ENCODE data around the gene TSHB. TPM values are rescaled to one million over a fixed set of nuclear protein-coding genes. Genes with fewer than 3 reads are reported as not detected.
"Not testable (repeated sequence)": the region's sequence is repeated elsewhere in the genome, so short reads cannot be mapped to it uniquely, and the experiment has no call there.

Gene TSHB
- polyA plus RNA-seq (2013, experiment 1 of 2): not detected
- not detected for polyA plus RNA-seq (2013, experiment 2 of 2)

DNA sequence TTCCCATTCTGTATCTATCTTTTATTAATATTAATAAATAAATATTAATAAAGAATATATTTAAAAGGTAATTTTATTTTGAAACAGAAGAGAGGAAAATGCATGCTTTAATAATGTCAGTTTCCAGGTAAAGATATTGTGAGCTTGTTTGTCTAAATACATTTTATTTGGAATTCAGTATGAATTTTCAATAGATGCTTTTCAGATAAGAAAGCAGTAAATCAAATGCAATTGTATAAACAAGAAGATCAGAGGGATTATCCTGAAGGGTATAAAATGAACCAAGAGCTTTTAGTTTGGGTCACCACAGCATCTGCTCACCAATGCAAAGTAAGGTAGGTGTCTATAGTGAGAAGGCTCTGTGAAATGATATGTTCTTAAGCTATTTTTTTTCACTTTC lies at the start of gene TSHB:
Gene TSHB (plus strand): TSS at position 301 of the 400 bp plus-strand sequence. CDS start 3,537 bp downstream, outside the sequence.
- H3K9ac ChIP-seq (ENCODE audit: low read depth, low read length): no peak within 1 kb of the TSS
- H3K9me3 ChIP-seq (ENCODE audit: insufficient read depth, low read depth, low read length): no peaks in the 10 kb centered on the region
- no peaks in the 10 kb centered on the region for H3K36me3 ChIP-seq (ENCODE audit: insufficient read depth, low read length)
- no peaks in the 10 kb centered on the region for H3K4me1 ChIP-seq (ENCODE audit: insufficient read depth, low read length)
- no peaks in the 10 kb centered on the region for H3K27me3 ChIP-seq (ENCODE audit: insufficient read depth, low read length)
- H3K4me3 ChIP-seq (ENCODE audit: low read length): no peak within 1 kb of the TSS
- no peak within 1 kb of the TSS for H3K27ac ChIP-seq (ENCODE audit: low read depth, low read length)

DNA sequence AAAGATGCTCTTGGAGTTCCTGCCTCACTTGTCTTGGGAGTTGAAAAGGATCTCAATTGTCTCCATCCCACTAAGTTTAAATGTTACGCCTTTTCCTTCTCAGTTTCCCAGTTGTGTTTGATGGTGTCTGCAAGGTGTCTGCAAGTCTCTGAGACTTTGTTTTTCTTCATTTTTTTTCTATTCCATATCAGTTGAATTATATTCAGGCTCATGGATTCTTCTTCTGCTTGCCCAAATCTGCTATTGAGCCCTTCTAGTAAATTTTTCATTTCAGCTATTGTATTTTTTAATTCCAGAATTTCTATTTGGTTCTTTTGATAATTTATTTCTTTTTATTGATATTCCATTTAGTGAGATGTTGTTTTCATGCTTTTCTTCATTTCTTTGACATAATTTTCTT lies 47.4 kb upstream of the TSHB start:
- no peaks in the 10 kb centered on the region for H3K27me3 ChIP-seq (ENCODE audit: insufficient read depth, low read length)
- no peaks in the 10 kb centered on the region for H3K9me3 ChIP-seq (ENCODE audit: insufficient read depth, low read depth, low read length)
- no peak overlapping the region for H3K27ac ChIP-seq (ENCODE audit: low read depth, low read length)
- no peaks in the 10 kb centered on the region for H3K4me1 ChIP-seq (ENCODE audit: insufficient read depth, low read length)
- no peak overlapping the region for H3K9ac ChIP-seq (ENCODE audit: low read depth, low read length)
- no peaks in the 10 kb centered on the region for H3K36me3 ChIP-seq (ENCODE audit: insufficient read depth, low read length)
- H3K4me3 ChIP-seq (ENCODE audit: low read length): no peak overlapping the region
- no CpG with 5 or more reads among the region's 1 CpG for WGBS

DNA sequence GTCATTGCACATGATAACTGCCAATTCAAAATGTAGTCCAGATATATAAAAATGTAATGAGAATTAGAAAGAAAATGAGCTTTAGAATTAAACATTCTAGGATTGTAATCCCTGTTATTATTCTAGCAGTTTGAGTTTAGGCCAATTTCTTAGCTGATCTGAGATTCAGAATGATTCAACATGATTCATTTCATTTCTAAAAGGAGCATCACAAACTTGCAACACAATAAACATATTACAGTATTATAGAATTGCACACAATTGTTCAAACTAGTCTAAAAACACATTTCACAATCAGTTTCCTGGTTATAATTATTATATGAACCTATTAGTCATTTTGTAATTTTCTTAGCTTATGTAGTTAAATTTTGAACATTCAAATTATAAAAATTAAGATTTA lies 43.3 kb upstream of the TSHB start:
- Histone ChIP-seq H3K27ac (ENCODE audit: low read depth, low read length) (no peak overlapping the region), H3K9ac (ENCODE audit: low read depth, low read length) (no peak overlapping the region), H3K4me3 (ENCODE audit: low read length) (no peak overlapping the region), H3K27me3 (ENCODE audit: insufficient read depth, low read length) (no peaks in the 10 kb centered on the region), H3K4me1 (ENCODE audit: insufficient read depth, low read length) (no peaks in the 10 kb centered on the region), H3K36me3 (ENCODE audit: insufficient read depth, low read length) (no peaks in the 10 kb centered on the region), H3K9me3 (ENCODE audit: insufficient read depth, low read depth, low read length) (peaks cover 12% of the 10 kb centered on the region; the same call in 1 of the 2 replicates)

- H3K9me3 ChIP-seq (ENCODE audit: insufficient read depth, low read depth, low read length): peaks cover 12% of the 10 kb centered on the region; the same call in 1 of the 2 replicates
- WGBS: no CpG with 5 or more reads among the region's 1 CpG
- H3K36me3 ChIP-seq (ENCODE audit: insufficient read depth, low read length): no peaks in the 10 kb centered on the region
- no peaks in the 10 kb centered on the region for H3K27me3 ChIP-seq (ENCODE audit: insufficient read depth, low read length)
- H3K27ac ChIP-seq (ENCODE audit: low read depth, low read length): no peak overlapping the region
- H3K4me1 ChIP-seq (ENCODE audit: insufficient read depth, low read length): no peaks in the 10 kb centered on the region
- H3K9ac ChIP-seq (ENCODE audit: low read depth, low read length): no peak overlapping the region
- no peak overlapping the region for H3K4me3 ChIP-seq (ENCODE audit: low read length)
Measured at GRCh38 chr1:114988095-114988494, 41.5 kb upstream of the TSHB start.

GRCh38 chr1:114997510-114998289 lies 31.9 kb upstream of the TSHB start:
- Histone ChIP-seq H3K9me3 (ENCODE audit: insufficient read depth, low read depth, low read length) (no peaks in the 10 kb centered on the region), H3K9ac (ENCODE audit: low read depth, low read length) (no peak overlapping the region), H3K27me3 (ENCODE audit: insufficient read depth, low read length) (no peaks in the 10 kb centered on the region), H3K4me1 (ENCODE audit: insufficient read depth, low read length) (no peaks in the 10 kb centered on the region), H3K4me3 (ENCODE audit: low read length) (no peak overlapping the region), H3K36me3 (ENCODE audit: insufficient read depth, low read length) (no peaks in the 10 kb centered on the region), H3K27ac (ENCODE audit: low read depth, low read length) (no peak overlapping the region)

DNA sequence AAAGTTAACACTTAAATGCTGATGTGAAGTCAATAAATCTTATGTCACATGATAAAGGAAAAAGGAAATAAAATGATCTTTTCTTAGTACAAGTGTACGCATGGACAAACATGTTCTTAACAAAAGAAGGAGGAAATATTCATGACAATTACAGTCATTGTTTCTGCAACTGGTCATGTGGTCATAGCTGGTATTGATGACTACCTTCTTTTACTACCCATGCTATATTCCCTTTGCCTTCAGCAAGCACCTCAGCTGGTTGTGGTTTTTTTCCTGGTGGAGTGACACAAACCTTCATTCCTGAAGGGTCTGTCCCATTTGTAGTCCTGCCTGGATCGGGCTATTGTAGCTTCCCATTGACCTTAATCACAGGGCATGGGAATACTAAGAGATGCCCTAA lies 23.4 kb upstream of the TSHB start:
- Histone ChIP-seq H3K9me3 (ENCODE audit: insufficient read depth, low read depth, low read length) (no peaks in the 10 kb centered on the region), H3K4me1 (ENCODE audit: insufficient read depth, low read length) (no peaks in the 10 kb centered on the region), H3K27me3 (ENCODE audit: insufficient read depth, low read length) (no peaks in the 10 kb centered on the region), H3K36me3 (ENCODE audit: insufficient read depth, low read length) (no peaks in the 10 kb centered on the region), H3K27ac (ENCODE audit: low read depth, low read length) (no peak overlapping the region), H3K9ac (ENCODE audit: low read depth, low read length) (no peak overlapping the region), H3K4me3 (ENCODE audit: low read length) (no peak overlapping the region)
- 93% methylated on average over 2 of the region's 2 CpGs for WGBS

DNA sequence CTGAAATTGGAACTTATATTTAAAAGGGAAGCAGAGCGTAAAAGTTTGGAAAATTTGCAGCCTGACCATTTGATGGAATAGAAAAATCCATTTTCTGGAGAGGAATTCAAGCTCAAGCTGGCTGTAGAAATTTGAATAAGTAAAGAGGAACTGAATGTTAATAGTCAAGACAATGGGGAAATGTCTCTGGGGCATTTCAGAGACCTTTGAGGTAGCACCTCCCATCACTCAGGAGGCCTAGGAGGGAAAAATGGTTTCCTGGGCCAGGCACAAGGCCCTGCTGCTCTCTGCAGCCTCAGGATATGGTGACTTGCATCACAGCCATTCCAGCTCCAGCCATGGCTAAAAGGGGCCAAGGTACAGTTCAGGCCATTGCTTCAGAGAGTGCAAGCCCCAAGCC lies 17.6 kb upstream of the TSHB start:
- Histone ChIP-seq H3K27me3 (ENCODE audit: insufficient read depth, low read length) (no peaks in the 10 kb centered on the region), H3K4me3 (ENCODE audit: low read length) (no peak overlapping the region), H3K27ac (ENCODE audit: low read depth, low read length) (no peak overlapping the region), H3K4me1 (ENCODE audit: insufficient read depth, low read length) (no peaks in the 10 kb centered on the region), H3K9me3 (ENCODE audit: insufficient read depth, low read depth, low read length) (no peaks in the 10 kb centered on the region), H3K36me3 (ENCODE audit: insufficient read depth, low read length) (no peaks in the 10 kb centered on the region), H3K9ac (ENCODE audit: low read depth, low read length) (no peak overlapping the region)
- WGBS: over 99% methylated on average over 1 of the region's 1 CpG

- H3K4me1 ChIP-seq (ENCODE audit: insufficient read depth, low read length): no peaks in the 10 kb centered on the region
Measured at GRCh38 chr1:115012434-115012833, 17.2 kb upstream of the TSHB start.

DNA sequence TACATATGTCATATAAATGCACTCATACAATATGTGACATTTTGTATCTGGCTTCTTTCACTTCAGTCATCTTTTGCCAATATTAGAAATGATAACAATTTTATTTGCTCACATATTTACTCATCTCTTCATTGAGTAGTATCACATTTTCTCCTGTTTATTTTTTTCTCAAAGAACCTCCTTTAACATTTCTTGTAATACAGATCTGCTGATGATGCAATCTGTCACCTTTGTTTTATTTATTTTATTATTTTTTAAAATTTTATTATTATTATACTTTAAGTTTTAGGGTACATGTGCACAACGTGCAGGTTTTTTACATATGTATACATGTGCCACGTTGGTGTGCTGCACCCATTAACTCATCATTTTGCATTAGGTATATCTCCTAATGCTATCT lies 15.8 kb upstream of the TSHB start:
- no peak overlapping the region for H3K27ac ChIP-seq (ENCODE audit: low read depth, low read length)

More at GRCh38 chr1:115012434-115012833, 17.2 kb upstream of the TSHB start:
- no peak overlapping the region for H3K4me3 ChIP-seq (ENCODE audit: low read length)
- 100% methylated on average over 1 of the region's 1 CpG for WGBS
- H3K27ac ChIP-seq (ENCODE audit: low read depth, low read length): no peak overlapping the region
- no peak overlapping the region for H3K9ac ChIP-seq (ENCODE audit: low read depth, low read length)
- H3K9me3 ChIP-seq (ENCODE audit: insufficient read depth, low read depth, low read length): no peaks in the 10 kb centered on the region
- no peaks in the 10 kb centered on the region for H3K27me3 ChIP-seq (ENCODE audit: insufficient read depth, low read length)
- H3K36me3 ChIP-seq (ENCODE audit: insufficient read depth, low read length): no peaks in the 10 kb centered on the region

GRCh38 chr1:115019549-115019948 lies 10.1 kb upstream of the TSHB start:
- H3K27ac ChIP-seq (ENCODE audit: low read depth, low read length); H3K4me1 ChIP-seq (ENCODE audit: insufficient read depth, low read length); H3K9me3 ChIP-seq (ENCODE audit: insufficient read depth, low read depth, low read length); H3K9ac ChIP-seq (ENCODE audit: low read depth, low read length); H3K4me3 ChIP-seq (ENCODE audit: low read length); H3K36me3 ChIP-seq (ENCODE audit: insufficient read depth, low read length); H3K27me3 ChIP-seq (ENCODE audit: insufficient read depth, low read length): not testable (repeated sequence)
- WGBS: 92% methylated on average over 9 of the region's 9 CpGs

More for the DNA sequence above, 15.8 kb upstream of the TSHB start:
- WGBS: 98% methylated on average over 2 of the region's 2 CpGs
- Histone ChIP-seq H3K36me3 (ENCODE audit: insufficient read depth, low read length) (no peaks in the 10 kb centered on the region), H3K27me3 (ENCODE audit: insufficient read depth, low read length) (no peaks in the 10 kb centered on the region), H3K9me3 (ENCODE audit: insufficient read depth, low read depth, low read length) (no peaks in the 10 kb centered on the region), H3K4me1 (ENCODE audit: insufficient read depth, low read length) (no peaks in the 10 kb centered on the region), H3K4me3 (ENCODE audit: low read length) (no peak overlapping the region), H3K9ac (ENCODE audit: low read depth, low read length) (no peak overlapping the region)

- H3K9me3 ChIP-seq (ENCODE audit: insufficient read depth, low read depth, low read length): peaks cover 4% of the 10 kb centered on the region; the same call in 1 of the 2 replicates
- no peaks in the 10 kb centered on the region for H3K4me1 ChIP-seq (ENCODE audit: insufficient read depth, low read length)
- no peaks in the 10 kb centered on the region for H3K36me3 ChIP-seq (ENCODE audit: insufficient read depth, low read length)
- no peak overlapping the region for H3K27ac ChIP-seq (ENCODE audit: low read depth, low read length)
- H3K9ac ChIP-seq (ENCODE audit: low read depth, low read length): no peak overlapping the region
- no peaks in the 10 kb centered on the region for H3K27me3 ChIP-seq (ENCODE audit: insufficient read depth, low read length)
- no peak overlapping the region for H3K4me3 ChIP-seq (ENCODE audit: low read length)
- WGBS: 93% methylated on average over 1 of the region's 1 CpG
Measured at GRCh38 chr1:115021145-115021544, 8.5 kb upstream of the TSHB start.

DNA sequence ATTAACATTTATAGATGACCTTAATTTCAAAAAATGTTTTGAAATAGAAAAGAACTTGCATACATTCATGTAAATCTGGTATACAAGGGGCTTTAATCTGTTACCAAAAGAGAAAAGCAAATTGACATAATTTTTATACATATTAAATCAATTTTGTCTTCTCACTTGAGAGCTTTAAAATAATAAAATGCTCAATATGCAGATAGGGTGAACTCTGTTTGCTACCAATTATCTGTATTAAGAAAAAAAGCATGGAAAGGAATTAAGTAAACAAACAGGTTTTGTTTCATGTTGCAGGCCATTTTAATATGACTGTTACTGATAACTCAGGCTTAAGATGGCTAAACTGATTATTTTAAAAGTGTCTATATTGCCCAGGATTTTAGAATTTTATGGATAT lies 6.0 kb upstream of the TSHB start:
- Histone ChIP-seq H3K36me3 (ENCODE audit: insufficient read depth, low read length) (no peaks in the 10 kb centered on the region), H3K4me3 (ENCODE audit: low read length) (no peak overlapping the region), H3K4me1 (ENCODE audit: insufficient read depth, low read length) (no peaks in the 10 kb centered on the region), H3K9me3 (ENCODE audit: insufficient read depth, low read depth, low read length) (peaks cover 4% of the 10 kb centered on the region; the same call in 1 of the 2 replicates), H3K9ac (ENCODE audit: low read depth, low read length) (no peak overlapping the region), H3K27me3 (ENCODE audit: insufficient read depth, low read length) (no peaks in the 10 kb centered on the region), H3K27ac (ENCODE audit: low read depth, low read length) (no peak overlapping the region)

All from HUES64 (cell line).